GM18867 (cell line): ENCODE results near the gene USP24.
"Not testable (repeated sequence)": the region's sequence is repeated elsewhere in the genome, so short reads cannot be mapped to it uniquely, and the experiment has no call there.

ENCODE experiments used
- ATAC-seq: cut with Tn5 transposase; IDR thresholded peaks from one replicate; pipeline ENCODE4 v1.9.1; 2021; ENCODE audit warnings: mild to moderate bottlenecking, moderate library complexity; ENCODE audit not compliant: unreplicated experiment

The USP24 gene

DNA sequence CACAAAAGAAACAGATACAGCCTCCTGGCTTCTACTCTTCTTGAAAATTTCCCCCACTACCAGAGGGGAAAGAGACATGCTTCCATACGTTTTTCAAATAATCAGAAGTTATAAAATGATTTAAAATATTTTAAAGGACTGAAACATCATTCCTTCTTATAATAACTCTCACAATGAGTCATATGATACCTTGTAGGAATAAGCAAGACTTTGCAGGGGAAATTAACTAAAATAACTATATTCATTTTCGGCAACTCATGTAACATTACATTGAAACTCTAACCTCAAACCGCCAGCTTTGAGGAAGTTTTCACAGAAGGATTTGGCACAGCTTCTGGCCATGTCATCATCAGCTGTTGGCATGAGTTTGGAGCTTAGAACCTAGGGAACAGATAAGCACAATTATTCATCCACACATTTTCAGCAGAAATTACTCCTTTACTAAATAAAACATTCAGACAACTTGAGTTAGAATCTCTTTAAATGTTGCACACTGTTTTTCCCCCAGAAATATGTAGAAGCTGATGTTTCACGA, 85.9 kb downstream of the USP24 start:
- no peak for ATAC-seq

GRCh38 chr1:55128418-55128995, 86.7 kb downstream of the USP24 start:
- ATAC-seq = peak; percentile 6

DNA sequence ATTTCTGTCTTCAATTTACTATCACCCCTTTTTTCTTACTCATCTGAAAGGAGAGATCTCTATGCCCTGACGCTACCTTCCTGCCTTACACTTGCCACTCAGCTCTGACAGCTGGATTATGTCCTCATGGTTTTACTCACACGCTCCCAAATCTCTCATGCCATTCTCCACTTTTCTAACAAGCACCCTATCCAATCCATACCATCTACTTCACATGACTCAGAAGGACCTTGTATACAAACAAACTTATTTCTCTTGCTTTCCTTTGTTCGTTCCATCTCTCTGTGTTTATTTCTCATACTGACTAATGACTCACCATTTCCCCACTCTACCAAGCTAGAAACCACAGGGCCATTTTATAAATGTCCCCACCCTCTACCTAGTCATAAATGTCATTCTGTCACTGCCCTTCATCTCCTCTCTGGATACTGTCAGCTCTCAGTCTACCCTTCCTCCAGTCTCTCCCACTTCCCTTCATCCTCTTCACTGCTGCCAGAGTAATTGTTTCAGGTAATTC, 87.3 kb downstream of the USP24 start:
- ATAC-seq = peak; percentile 78

DNA sequence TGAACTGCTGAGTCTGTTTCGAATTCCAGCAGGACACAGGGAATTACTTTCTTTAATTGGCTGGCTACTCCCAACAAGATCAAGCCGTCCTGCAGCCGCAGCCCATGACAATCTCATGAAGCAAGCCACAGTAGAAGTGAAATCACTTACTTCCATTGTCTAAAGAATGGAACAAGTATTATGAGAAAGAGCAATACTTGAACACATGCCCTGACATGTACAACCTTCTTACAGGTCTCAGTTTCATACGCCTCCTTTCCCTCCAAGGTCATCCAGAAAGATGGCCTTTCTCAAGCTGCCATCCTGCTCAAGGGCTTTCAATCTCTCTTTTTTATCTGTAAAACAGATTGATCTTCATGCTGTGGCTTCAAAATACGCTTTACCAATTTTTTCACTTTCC, 90.7 kb downstream of the USP24 start:
- ATAC-seq = no peak

DNA sequence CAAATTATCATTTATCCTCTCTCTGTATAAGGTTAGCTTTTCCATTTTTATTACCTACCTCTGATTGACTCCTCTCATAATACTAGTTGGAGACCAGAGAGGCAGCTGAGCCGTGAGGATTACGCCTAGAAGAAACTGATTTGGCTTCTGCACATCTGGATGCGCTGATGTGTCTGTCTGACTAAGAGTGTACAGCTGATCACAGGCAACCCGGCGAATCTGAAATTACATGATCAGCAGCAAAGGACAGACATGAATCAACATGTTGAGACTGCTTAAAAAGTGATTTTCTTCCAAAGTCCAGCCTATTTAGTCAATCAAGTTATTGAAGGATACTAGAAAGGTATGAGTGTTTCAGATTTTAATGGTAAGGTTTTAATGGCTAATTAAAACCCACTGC, 94.6 kb downstream of the USP24 start:
- ATAC-seq = no peak

DNA sequence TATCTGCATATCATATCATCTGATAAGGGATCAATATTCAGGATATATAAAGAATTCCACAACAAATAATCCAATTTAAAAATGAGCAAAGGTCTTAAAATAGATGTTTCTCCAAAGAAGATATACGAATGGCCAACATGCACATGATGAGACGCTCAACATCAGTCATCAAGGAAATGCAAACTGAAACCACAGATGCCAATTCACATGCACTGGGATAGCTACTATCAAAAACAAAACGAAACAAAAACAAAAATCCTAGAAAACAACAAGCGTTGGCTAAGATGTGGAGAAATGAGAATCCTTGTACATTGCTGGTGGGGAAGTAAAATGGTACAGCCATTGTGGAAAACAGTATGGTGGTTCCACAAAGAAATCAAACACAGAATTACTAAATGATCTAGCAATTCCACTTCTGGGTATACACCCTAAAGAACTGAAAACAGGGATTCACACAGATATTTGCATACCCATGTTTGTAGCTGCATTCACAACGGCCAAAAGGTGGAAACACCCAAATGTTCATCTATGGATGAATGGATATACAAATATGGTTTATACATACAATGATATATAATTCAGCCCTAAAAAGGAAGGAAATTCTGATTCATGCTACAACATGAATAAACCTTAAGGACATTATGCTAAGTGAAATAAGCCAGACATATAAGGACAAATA, 96.4 kb downstream of the USP24 start:
- ATAC-seq = no peak

- no peak for ATAC-seq
Observed at GRCh38 chr1:55117941-55118340, 97.2 kb downstream of the USP24 start.

DNA sequence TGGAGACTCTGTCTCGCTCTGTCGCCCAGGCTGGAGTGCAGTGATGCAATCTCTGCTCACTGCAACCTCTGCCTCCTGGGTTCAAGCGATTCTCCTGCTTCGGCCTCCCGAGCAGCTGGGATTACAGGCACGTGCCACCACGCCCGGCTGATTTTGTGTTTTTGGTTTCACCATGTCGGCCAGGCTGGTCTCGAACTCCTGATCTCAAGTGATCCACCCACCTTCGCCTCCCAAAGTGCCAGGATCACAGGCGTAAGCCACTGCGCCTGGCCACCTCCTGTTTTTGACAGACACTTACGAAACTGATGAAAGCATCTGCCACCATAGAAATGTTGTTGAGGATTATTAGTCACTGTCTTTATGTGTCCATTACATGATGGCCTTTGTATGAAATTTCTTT, 106.2 kb downstream of the USP24 start:
- ATAC-seq = not testable (repeated sequence)

- no peak for ATAC-seq
Observed at GRCh38 chr1:55107101-55107500, 108.1 kb downstream of the USP24 start.

- no peak for ATAC-seq
Observed at GRCh38 chr1:55103891-55104290, 111.3 kb downstream of the USP24 start.

DNA sequence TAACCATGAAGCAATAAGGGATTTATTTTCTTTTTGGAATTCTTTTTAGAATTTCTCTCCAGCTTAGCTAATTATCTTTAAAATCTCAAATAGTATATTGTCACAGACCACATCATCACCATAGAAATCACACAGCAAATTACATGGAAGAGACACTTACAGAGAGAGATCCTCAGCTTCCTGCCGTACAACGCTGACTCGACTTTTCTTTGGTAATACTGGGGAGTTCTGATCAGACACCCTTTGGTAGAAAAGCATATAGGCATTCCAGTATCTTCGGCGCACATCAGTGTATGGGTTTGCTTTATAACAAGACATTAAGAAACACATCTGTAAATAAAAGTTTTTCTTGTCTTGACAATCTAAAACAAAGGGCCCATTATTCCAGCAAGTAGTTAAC, 120.1 kb downstream of the USP24 start:
- no peak for ATAC-seq

DNA sequence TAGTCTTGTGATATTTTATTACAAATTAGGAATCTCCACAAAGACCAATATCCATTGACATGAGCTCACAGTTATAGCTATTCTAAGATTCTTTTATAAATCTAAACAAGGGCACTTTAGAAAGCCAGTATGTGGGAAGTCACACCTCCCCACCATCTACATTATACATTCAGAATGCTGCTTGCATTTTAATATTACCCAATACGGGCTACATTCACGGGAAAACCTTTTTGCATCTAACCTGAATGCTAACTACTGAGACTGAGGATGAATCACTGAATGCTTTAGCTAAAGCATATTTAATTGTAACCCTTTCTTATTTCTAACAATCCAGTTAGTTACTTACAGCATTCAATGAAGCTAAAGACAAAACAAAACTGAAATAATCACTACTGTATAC, 122.7 kb downstream of the USP24 start:
- ATAC-seq = no peak

DNA sequence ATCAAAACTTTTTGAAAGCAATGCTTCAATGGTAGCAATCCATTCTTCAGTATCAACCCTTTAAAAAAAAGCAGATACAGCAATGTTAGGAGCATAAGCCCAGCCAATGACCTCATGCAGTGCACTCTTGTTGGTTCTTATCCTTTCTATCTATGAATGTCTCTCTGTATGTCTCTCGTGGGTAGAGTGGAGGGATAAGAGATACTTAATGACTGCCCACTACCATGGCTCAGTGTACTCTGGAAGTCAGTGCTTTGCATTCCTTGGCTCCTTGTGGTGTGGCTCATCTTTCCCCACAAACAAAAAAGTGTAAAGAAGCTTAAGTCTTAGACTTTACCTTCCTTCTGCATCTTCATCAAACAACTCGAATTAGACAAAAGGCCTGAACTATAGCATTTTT, 125.5 kb downstream of the USP24 start:
- no peak for ATAC-seq

DNA sequence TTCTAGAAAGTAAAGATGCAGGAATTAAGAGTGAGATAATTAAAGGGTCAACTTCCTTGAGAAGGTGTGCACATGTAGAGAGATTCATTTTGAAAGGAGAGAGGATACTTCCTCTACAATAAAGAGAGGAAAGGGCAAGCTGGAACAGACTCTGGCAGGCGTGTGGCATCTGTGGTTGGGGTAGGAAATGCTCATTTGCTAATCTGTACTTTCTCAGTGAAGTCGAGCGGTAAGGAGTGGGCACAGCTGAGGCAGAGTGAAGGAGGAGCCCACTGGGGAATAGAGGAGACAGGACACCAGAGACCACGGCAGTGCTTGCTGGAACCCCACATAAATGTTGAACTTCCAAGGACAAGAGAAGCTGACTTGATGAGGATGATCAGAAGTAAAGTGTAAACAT, 126.8 kb downstream of the USP24 start:
- ATAC-seq = no peak

DNA sequence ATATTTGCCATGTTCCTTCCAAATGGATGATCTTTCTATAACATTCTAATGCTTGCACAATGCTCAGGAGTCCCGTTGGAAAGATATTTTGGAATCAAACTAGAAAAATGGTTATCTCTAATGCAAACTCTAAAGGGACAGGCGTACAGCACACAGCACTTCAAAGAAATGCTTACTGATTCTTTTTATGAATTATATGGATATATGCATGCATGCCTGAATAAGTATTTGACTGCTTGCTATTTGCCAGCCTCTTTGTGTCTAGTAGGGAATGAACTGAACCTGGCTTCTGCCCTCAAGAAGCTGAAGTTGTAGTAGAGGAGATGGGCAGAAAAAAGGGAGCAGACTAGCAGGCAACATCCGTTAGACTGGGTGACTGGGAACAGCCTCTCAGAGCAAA, 127.7 kb downstream of the USP24 start:
- ATAC-seq = no peak

DNA sequence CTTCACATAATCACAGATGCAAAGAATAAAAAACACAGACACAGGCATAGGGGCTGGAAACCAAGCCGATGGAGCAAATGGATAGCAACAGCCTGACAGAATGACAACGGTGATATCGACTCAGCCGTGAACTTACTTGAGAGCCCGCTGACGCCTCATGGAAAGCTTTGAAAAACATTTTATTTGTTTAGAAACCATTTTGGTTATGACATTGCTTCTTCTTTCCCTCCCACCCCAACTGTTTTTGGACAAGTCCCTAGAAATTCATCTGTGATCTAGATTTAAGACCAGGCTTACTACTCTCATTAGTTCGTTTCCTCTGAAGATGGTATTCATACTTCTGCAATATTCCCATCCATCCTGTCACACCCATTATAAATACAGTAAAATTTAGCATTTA, 130.9 kb downstream of the USP24 start:
- no peak for ATAC-seq

- ATAC-seq = no peak
Observed at GRCh38 chr1:55081905-55082296, 133.3 kb downstream of the USP24 start.

DNA sequence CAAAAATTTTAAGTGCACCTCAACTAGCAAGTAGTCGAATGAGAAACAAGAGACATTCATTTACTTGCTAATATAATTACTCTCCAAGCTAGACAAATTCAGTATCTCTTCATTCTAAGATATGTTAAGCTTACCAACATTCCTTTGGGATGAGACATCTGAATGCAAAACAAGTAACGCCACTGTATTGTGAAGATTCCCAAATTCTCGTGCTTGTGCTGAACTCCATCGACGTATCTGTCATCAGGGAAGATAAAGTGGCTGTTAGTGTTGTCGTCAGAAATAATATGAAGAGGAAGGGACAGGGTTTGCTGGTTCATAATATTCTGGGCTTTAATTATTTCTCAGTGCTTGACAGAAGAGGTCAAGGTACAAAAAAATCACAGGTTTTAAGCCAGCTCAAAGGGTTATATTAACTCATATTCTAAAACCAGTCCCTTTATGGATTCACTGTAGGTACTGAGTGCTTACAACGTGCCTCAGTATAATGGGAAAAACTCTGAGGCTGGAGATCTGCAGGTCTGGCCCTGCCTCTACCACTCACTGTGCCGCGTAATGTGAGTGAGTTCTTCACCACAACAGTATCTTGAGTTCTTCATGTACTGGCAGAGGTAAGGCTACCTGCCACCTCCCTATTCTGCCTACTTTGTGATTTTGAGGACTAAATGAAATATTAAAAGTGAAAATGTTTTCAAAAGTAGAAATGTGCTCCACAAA, 133.8 kb downstream of the USP24 start:
- ATAC-seq = no peak

- no peak for ATAC-seq
Observed at GRCh38 chr1:55079651-55080050, 135.5 kb downstream of the USP24 start.

- no peak for ATAC-seq
Observed at GRCh38 chr1:55078470-55078869, 136.7 kb downstream of the USP24 start.

- no peak for ATAC-seq
Observed at GRCh38 chr1:55076356-55076755, 138.8 kb downstream of the USP24 start.

- ATAC-seq = no peak
Observed at GRCh38 chr1:55074455-55074854, 140.7 kb downstream of the USP24 start.
